GM19395 (cell line): ENCODE data around the gene SHLD3.
"Not testable (repeated sequence)": the region's sequence is repeated elsewhere in the genome, so short reads cannot be mapped to it uniquely, and the experiment has no call there.

Experiments used
- ATAC-seq: cut with Tn5 transposase; IDR thresholded peaks from one replicate; pipeline ENCODE4 v1.9.1; 2021; ENCODE audit warnings: mild to moderate bottlenecking, moderate library complexity; ENCODE audit not compliant: unreplicated experiment

The SHLD3 gene

GRCh38 chr5:65624571-65625555, at the start of gene SHLD3, which contains the start of gene TRAPPC13:
TSS of gene SHLD3 (plus strand) at chr5:65625027. CDS start at chr5:65629588, 4,561 bp downstream.
TSS of gene TRAPPC13 (plus strand) at chr5:65625027. CDS start at chr5:65625061, 34 bp downstream.
- ATAC-seq, result peak; percentile 84

GRCh38 chr5:65577141-65577540, 47.7 kb upstream of the SHLD3 start:
- no peak for ATAC-seq

DNA sequence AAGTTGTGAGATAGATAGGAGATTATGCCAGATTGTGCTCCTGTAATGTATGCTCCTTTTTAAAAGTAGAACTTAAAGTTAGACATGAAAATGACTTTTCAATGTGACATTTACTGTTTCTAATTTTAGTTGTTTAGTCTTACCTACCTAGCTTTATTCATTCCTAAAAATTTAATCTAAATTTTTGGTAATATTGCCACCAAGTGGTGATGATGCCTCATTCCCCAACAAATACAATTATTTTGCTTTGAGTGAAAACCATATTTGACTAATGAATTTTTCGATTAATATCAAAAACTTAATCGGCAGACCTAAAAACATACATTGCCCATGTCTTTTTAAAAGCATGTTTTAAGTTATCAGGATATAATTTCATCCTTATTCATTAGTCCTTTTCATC, 36.1 kb upstream of the SHLD3 start:
- no peak for ATAC-seq

- not testable (repeated sequence) for ATAC-seq
Observed at GRCh38 chr5:65601761-65602160, 23.1 kb upstream of the SHLD3 start.

DNA sequence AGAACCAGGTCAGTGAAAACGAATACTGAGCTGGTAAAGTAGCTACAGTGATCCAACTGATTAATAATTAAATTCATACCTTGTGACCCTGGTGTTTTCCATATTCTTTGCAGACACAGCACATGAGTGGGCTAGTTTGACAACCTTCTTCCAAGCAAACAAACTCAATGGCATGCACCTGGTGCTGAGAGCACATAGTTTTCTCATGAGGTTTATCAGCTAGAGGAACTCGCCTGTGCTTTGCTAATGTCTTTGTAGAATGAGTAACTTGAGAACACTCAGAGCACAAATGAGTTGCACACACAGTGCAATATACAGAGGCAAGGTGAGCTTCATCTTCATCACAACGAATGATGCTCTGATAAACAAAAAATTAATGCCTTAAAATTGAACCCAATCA, 13.3 kb upstream of the SHLD3 start:
- no peak for ATAC-seq

GRCh38 chr5:65612298-65612907, 12.4 kb upstream of the SHLD3 start:
- ATAC-seq, result no peak

GRCh38 chr5:65620021-65620420, 4.8 kb upstream of the SHLD3 start:
- no peak for ATAC-seq

- ATAC-seq, result not testable (repeated sequence)
Observed at GRCh38 chr5:65621961-65622360, 2.9 kb upstream of the SHLD3 start.

- no peak for ATAC-seq
Observed at GRCh38 chr5:65623482-65623881, 1.3 kb upstream of the SHLD3 start.

GRCh38 chr5:65624025-65624570, 729 bp upstream of the SHLD3 start, which contains the start of gene TRIM23:
TSS of gene TRIM23 (minus strand) at chr5:65624333. CDS start at chr5:65624274, 59 bp downstream.
- peak; percentile 95 for ATAC-seq

GRCh38 chr5:65625743-65626142, 916 bp downstream of the SHLD3 start:
- ATAC-seq, result no peak

DNA sequence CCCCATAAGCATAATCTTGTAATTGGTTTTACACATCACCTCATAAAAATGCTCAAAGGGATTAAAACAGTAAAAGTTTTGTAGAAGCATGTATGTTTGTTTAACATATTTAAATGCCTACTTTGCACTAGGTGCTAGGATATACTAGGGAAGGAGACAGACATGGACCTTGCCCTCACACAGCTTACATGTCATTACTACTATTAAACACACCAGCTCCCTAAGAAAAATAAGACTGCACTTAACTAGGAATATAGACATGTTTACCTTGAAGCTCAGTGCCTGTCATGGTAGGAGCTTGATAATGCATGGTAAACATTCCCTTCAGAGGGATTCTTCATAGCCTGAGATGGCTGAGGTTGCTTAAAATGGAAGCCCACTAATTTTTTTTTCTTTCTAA, 6.2 kb downstream of the SHLD3 start:
- ATAC-seq, result no peak

DNA sequence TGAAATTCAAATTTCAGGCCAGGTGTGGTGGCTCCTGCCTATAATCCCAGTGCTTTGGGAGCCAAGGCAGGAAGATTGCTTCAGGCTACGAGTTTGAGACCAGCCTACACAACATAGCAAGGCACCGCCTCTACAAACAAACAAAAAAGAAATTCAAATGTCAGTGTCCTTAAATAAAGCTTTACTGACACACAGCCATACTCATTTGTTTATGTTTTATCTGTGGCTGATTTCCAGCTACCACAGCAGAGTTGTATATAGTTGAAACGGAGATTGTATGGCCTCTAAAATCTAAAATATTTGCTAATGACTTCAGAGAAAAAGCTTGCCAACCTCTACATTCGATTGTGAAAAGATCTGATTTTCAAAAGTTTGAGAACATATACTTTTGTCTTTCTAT, 15.4 kb downstream of the SHLD3 start:
- ATAC-seq, result no peak

GRCh38 chr5:65646938-65647337, 22.1 kb downstream of the SHLD3 start:
- no peak for ATAC-seq

DNA sequence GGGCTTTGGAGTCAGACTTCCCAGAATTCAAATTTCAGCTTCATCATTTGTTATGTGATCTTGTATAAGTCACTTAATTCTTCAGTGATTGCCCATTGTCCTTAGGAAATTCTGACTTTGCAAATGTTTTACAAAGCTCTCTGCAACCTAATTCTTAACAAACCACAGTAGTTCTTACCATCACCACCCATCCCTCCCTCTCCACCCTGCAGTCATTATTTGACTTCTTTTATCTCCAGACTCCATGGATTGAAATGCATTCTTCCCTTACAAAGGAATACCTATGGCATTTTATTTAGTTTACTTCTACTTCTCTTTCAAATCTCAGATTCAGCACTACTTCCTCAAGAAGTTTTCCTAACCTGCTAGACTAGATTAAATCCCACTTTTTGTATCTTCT, 23.1 kb downstream of the SHLD3 start:
- no peak for ATAC-seq

- no peak for ATAC-seq
Observed at GRCh38 chr5:65651144-65651543, 26.3 kb downstream of the SHLD3 start.

DNA sequence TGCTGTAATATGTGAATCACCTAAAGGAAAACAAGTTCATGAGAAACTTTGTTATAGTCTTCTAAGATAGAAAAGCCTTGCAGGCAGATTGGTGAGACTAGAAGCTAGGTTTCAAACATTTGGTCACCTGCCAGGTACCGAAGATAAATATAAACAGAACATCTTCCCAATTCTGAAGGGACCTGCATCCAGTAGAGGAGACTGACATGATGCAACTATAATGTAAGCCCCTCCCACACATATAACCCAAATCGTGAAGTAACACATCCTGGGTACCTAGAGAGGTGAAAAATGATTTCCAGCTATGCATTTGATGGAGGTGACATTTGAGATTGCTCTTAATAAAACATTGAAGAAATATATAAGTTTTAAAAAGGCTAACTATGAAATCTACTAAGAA, 29.9 kb downstream of the SHLD3 start:
- no peak for ATAC-seq

DNA sequence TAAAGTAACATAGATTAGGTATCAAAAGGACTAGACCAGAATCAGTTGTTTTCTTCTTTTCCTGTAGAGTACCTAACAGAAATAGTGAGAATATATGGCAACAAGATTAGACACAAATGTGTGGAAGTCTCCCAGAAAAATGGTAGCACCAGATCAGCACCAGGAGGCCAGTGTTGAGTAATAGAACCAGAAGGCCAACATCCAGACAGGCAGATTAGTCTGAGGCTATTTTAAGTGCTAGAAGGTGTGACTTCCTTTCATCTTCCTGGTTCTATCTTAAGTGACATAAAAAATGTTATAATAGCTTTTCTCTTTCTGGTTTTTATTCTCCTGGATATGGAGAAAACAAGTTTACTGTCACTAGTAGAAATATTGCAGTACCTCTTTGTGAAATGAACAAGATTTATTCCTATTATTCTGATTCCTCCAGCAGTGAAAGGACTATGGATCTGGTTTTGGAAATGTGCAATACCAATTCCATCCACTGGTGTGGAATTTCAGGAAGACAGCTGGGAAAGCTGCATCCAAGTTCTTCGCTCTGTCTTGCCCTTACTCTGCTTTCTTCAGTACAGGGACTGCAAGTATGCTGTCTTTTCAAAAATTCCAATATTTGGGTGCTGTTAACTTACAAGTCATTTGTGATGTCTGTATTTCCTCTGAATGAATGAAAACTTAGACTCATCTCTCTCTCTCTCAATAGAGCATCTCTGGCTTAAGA, 39.1 kb downstream of the SHLD3 start:
- no peak for ATAC-seq

DNA sequence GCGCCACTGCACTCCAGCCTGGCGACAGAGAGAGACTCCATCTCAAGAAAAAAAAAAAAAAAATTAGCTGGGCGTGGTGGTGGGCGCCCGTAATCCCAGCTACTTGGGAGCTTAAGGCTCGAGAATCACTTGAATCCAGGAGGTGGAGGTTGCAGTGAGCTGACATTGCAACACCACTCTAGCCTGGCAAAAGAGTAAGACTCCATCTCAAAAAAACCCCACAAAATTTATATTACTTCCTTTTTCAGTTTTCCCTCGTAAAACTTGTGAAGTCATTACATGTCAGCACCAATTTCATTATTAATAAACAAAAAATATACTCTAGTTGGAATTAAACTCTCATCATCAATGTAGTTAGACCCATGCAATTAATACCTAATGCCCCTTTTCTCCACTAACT, 43.9 kb downstream of the SHLD3 start:
- no peak for ATAC-seq

DNA sequence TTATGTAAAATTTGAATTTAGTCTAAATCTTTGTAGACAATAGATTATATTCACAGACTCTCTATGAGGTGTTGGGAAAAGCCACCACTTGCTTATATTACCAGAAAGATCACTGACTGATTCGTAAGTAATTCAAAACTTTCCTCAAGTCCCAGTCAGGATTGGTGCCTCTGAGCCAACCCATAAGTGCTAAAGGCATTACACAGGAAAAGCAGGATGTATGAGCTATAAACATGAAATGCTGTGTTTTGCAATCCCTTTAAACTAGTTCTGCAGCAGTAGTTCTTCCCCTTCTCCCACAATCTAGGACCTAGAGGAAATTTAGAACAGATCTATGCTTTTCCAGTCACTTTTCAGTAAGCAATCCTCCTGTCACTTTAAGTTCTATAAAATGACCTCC, 48.0 kb downstream of the SHLD3 start:
- ATAC-seq, result no peak

DNA sequence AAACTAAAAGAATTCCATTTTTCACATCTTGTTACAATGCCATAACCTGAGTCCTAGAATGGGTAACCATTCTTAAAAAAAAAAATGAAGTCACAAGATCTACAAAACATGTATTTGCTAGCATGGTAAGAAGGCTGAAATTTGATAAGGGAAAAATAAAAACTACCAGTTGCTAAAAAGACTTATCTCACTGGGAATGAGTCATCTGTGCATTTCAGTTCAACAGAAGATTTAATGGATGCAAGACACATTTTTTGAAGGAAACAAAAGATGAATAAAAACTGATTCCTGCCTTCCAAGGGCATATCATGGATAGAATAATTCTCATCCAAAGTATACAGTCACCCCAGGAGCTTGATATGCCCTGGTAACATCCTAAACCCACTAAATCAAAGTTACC, 49.9 kb downstream of the SHLD3 start:
- ATAC-seq, result no peak
